GM12891 (cell line): ENCODE results near the gene ASIC1.

Experiments used
- POLR2A ChIP-seq: IDR thresholded peaks from 2 replicates; pipeline ENCODE4 v1.6.1; 2011; ENCODE audit warnings: low read depth, low read length, control low read depth
- SPI1 ChIP-seq: IDR thresholded peaks from 2 replicates; pipeline ENCODE4 v1.6.1; 2011; ENCODE audit warnings: low read depth, low read length, control low read depth
- TAF1 ChIP-seq: IDR thresholded peaks from 2 replicates; pipeline ENCODE4 v1.6.1; 2011; ENCODE audit warnings: low read depth, low read length, control low read depth

- TF ChIP-seq POLR2A = no peak
- TF ChIP-seq TAF1 = no peak
- no peak for TF ChIP-seq SPI1
Observed at GRCh38 chr12:50072198-50072907, 15.0 kb downstream of the ASIC1 start.
